ENCODE results near the gene ATP6V0C. TPM values are rescaled to one million over a fixed set of nuclear protein-coding genes. Genes with fewer than 3 reads are reported as not detected.

The ATP6V0C gene
- 100 to 1,000 TPM in 1 of 2 donors, 10 to 100 TPM in 1; 39.0 to 297 TPM for total RNA-seq
- polyA plus RNA-seq = 100 to 1,000 TPM; 203 to 410 TPM
- long read RNA-seq, donor 1, transcript ATP6V0C-202 (2 exons, 1,081 nt) = minor isoform, 26 of 137 reads
- long read RNA-seq, donor 1, transcript ATP6V0C-201 (3 exons, 1,175 nt) = major isoform, 111 of 137 reads
- long read RNA-seq, donor 1, partial matches to known transcripts = 0 of 137 reads
- long read RNA-seq, donor 1, other reads (novel, unspliced or antisense) = 0 of 137 reads
- long read RNA-seq, donor 2, transcript ATP6V0C-201 (3 exons, 1,175 nt) = major isoform, 44 of 47 reads
- long read RNA-seq, donor 2, partial matches to known transcripts = 0 of 47 reads
- long read RNA-seq, donor 2, other reads (novel, unspliced or antisense) = 0 of 47 reads
- long read RNA-seq, donor 3, transcript ATP6V0C-201 (3 exons, 1,175 nt) = major isoform, 63 of 67 reads
- long read RNA-seq, donor 3, partial matches to known transcripts = 0 of 67 reads
- long read RNA-seq, donor 3, other reads (novel, unspliced or antisense) = 0 of 67 reads
- long read RNA-seq, donor 4, transcript ATP6V0C-201 (3 exons, 1,175 nt) = major isoform, 67 of 89 reads
- long read RNA-seq, donor 4, partial matches to known transcripts = 18 of 89 reads
- long read RNA-seq, donor 4, other reads (novel, unspliced or antisense) = 0 of 89 reads
- long read RNA-seq, donor 5, transcript ATP6V0C-202 (2 exons, 1,081 nt) = minor isoform, 16 of 163 reads
- long read RNA-seq, donor 5, transcript ATP6V0C-201 (3 exons, 1,175 nt) = major isoform, 140 of 163 reads
- long read RNA-seq, donor 5, partial matches to known transcripts = 7 of 163 reads
- long read RNA-seq, donor 5, other reads (novel, unspliced or antisense) = 0 of 163 reads

- 1% methylated on average over 75 to 122 of the region's 122 CpGs for WGBS, 2 donors
- H3K27me3 ChIP-seq (ENCODE audit: control insufficient read depth in 3 of 3, insufficient read depth in 3 of 3, low read length in 2 of 3) = no peaks in the 10 kb centered on the region
- DNase-seq (peak; percentile 87 to 92 (median 91)), ATAC-seq (ENCODE audit: insufficient read depth, low FRiP score) (peak; percentile 86)
- peaks cover 0 to 5% (median under 1%) of the 10 kb centered on the region in 4 donors for H3K36me3 ChIP-seq (ENCODE audit: control insufficient read depth in 4 of 4, insufficient read depth in 4 of 4, low read length in 4 of 4)
- peak within 1 kb of the TSS; percentile 86 for H3K4me3 ChIP-seq
- peaks cover 15 to 36% (median 22%) of the 10 kb centered on the region in 5 donors for H3K4me1 ChIP-seq (ENCODE audit: control insufficient read depth in 5 of 5, insufficient read depth in 5 of 5, low read length in 5 of 5)
- TF ChIP-seq CTCF (IDR thresholded peaks at IDR 0.05; ENCODE audit: control extremely low read depth, extremely low read depth) = no peak
- H3K27ac ChIP-seq (ENCODE audit: low read depth in 1 of 2, low read length in 1 of 2) = peak within 1 kb of the TSS; percentile 96 to 97
- H3K9me3 ChIP-seq (ENCODE audit: control insufficient read depth in 4 of 4, insufficient read depth in 3 of 4, low read length in 3 of 4) = no peaks in the 10 kb centered on the region
- H3K9ac ChIP-seq (ENCODE audit: insufficient read depth in 1 of 2, low read length in 2 of 2) = peak within 1 kb of the TSS; percentile 73 to 84
Measured at GRCh38 chr16:2513405-2514332, at the start of gene ATP6V0C. Gene ATP6V0C, plus strand, starts transcription at chr16:2513952. Its CDS starts 152 bp downstream, at chr16:2514104.

GRCh38 chr16:2464333-2464732 is 49.4 kb upstream of the ATP6V0C start:
- Histone ChIP-seq H3K9ac (ENCODE audit: insufficient read depth in 1 of 2, low read length in 2 of 2) (no peak overlapping the region), H3K36me3 (ENCODE audit: control insufficient read depth in 4 of 4, insufficient read depth in 4 of 4, low read length in 4 of 4) (peaks cover 0 to 4% (median 0%) of the 10 kb centered on the region in 4 donors), H3K4me1 (ENCODE audit: control insufficient read depth in 5 of 5, insufficient read depth in 5 of 5, low read length in 5 of 5) (peaks cover 0 to 31% (median 6%) of the 10 kb centered on the region in 5 donors), H3K27ac (ENCODE audit: low read depth in 1 of 2, low read length in 1 of 2) (no peak overlapping the region), H3K9me3 (ENCODE audit: control insufficient read depth in 4 of 4, insufficient read depth in 3 of 4, low read length in 3 of 4) (no peaks in the 10 kb centered on the region), H3K4me3 (no peak overlapping the region), H3K27me3 (ENCODE audit: control insufficient read depth in 3 of 3, insufficient read depth in 3 of 3, low read length in 2 of 3) (peaks cover 0 to 5% (median 0%) of the 10 kb centered on the region in 3 donors)
- 87 to 91% methylated on average over 9 to 12 of the region's 12 CpGs for WGBS, 2 donors
- DNase-seq = no peak
- ATAC-seq (ENCODE audit: insufficient read depth, low FRiP score) = no peak
- no peak for TF ChIP-seq CTCF (IDR thresholded peaks at IDR 0.05; ENCODE audit: control extremely low read depth, extremely low read depth)

- DNase-seq = no peak
- no peak for TF ChIP-seq CTCF (IDR thresholded peaks at IDR 0.05; ENCODE audit: control extremely low read depth, extremely low read depth)
- Histone ChIP-seq H3K36me3 (ENCODE audit: control insufficient read depth in 4 of 4, insufficient read depth in 4 of 4, low read length in 4 of 4) (peaks cover 0 to 4% (median 0%) of the 10 kb centered on the region in 4 donors), H3K4me1 (ENCODE audit: control insufficient read depth in 5 of 5, insufficient read depth in 5 of 5, low read length in 5 of 5) (peaks cover 0 to 37% (median 10%) of the 10 kb centered on the region in 5 donors), H3K9me3 (ENCODE audit: control insufficient read depth in 4 of 4, insufficient read depth in 3 of 4, low read length in 3 of 4) (no peaks in the 10 kb centered on the region), H3K27ac (ENCODE audit: low read depth in 1 of 2, low read length in 1 of 2) (no peak overlapping the region), H3K9ac (ENCODE audit: insufficient read depth in 1 of 2, low read length in 2 of 2) (no peak overlapping the region), H3K27me3 (ENCODE audit: control insufficient read depth in 3 of 3, insufficient read depth in 3 of 3, low read length in 2 of 3) (peaks cover 0 to 5% (median 0%) of the 10 kb centered on the region in 3 donors), H3K4me3 (no peak overlapping the region)
- WGBS, 2 donors = 80 to 81% methylated on average over 12 of the region's 12 CpGs
- no peak for ATAC-seq (ENCODE audit: insufficient read depth, low FRiP score)
Measured at GRCh38 chr16:2465653-2466415, 47.9 kb upstream of the ATP6V0C start.
